HG03103 (cell line): Measurements from ENCODE around the gene ACTR8.
"Not testable (repeated sequence)": the region's sequence is repeated elsewhere in the genome, so short reads cannot be mapped to it uniquely, and the experiment has no call there.

Source experiments
- ATAC-seq: cut with Tn5 transposase; IDR thresholded peaks from one replicate; pipeline ENCODE4 v1.9.1; 2021; ENCODE audit warnings: low read depth; ENCODE audit not compliant: unreplicated experiment

The ACTR8 gene

GRCh38 chr3:53881691-53882593 is at the start of gene ACTR8:
ACTR8 (minus strand) TSS chr3:53882152; CDS start chr3:53882101, 51 bp downstream.
- peak; percentile 84 for ATAC-seq

GRCh38 chr3:53927208-53927872 is 45.4 kb upstream of the ACTR8 start:
- ATAC-seq, result not testable (repeated sequence)

GRCh38 chr3:53921296-53921695 is 39.3 kb upstream of the ACTR8 start:
- no peak for ATAC-seq

GRCh38 chr3:53919741-53920140 is 37.8 kb upstream of the ACTR8 start:
- no peak for ATAC-seq

GRCh38 chr3:53913401-53913800 is 31.4 kb upstream of the ACTR8 start:
- ATAC-seq, result no peak

GRCh38 chr3:53902711-53903110 is 20.8 kb upstream of the ACTR8 start:
- no peak for ATAC-seq

GRCh38 chr3:53902067-53902466 is 20.1 kb upstream of the ACTR8 start:
- no peak for ATAC-seq

- no peak for ATAC-seq
These were observed 18.8 kb upstream of the ACTR8 start for GRCh38 chr3:53900666-53901331.

GRCh38 chr3:53899750-53900149 is 17.8 kb upstream of the ACTR8 start:
- ATAC-seq, result no peak

- ATAC-seq, result no peak
These were observed 10.3 kb upstream of the ACTR8 start for GRCh38 chr3:53892286-53892637.

- ATAC-seq, result peak; percentile 94
These were observed 9.7 kb upstream of the ACTR8 start, which contains the start of gene SELENOK for GRCh38 chr3:53891497-53892285. SELENOK (minus strand) TSS chr3:53891859.

GRCh38 chr3:53890726-53891475 is 8.9 kb upstream of the ACTR8 start:
- ATAC-seq, result no peak

GRCh38 chr3:53888232-53888631 is 6.3 kb upstream of the ACTR8 start:
- ATAC-seq, result no peak

GRCh38 chr3:53887446-53887845 is 5.5 kb upstream of the ACTR8 start:
- ATAC-seq, result no peak

GRCh38 chr3:53885239-53885638 is 3.3 kb upstream of the ACTR8 start:
- no peak for ATAC-seq

- ATAC-seq, result no peak
These were observed 2.7 kb upstream of the ACTR8 start for GRCh38 chr3:53884623-53885022.

- no peak for ATAC-seq
These were observed 1.1 kb upstream of the ACTR8 start for GRCh38 chr3:53883008-53883407.

- no peak for ATAC-seq
These were observed 1.3 kb downstream of the ACTR8 start for GRCh38 chr3:53880396-53881345.
